HepG2 (cell line): ENCODE results near the gene CIAPIN1. TPM values are rescaled to one million over a fixed set of nuclear protein-coding genes. Genes with fewer than 3 reads are reported as not detected.

Experiments
- CSRNP2 ChIP-seq: sonication (generic); formaldehyde crosslinking; conservative IDR thresholded peaks from 2 replicates; pipeline ENCODE4 v1.8.0; 2022; ENCODE audit warnings: low read depth, missing genetic modification reagents
- EEA1 ChIP-seq: sonication (generic); formaldehyde crosslinking; IDR thresholded peaks from 2 replicates; pipeline ENCODE4 v1.5.1; 2020; ENCODE audit warnings: mild to moderate bottlenecking, missing genetic modification reagents, borderline replicate concordance
- FOXC1 ChIP-seq: sonication (generic); formaldehyde crosslinking; IDR thresholded peaks from 2 replicates; pipeline ENCODE4 v1.8.0; 2022; ENCODE audit warnings: mild to moderate bottlenecking, missing genetic modification reagents, borderline replicate concordance
- FOXO1 ChIP-seq: sonication (generic); formaldehyde crosslinking; IDR thresholded peaks from 2 replicates; pipeline ENCODE4 v1.4.0; 2020; ENCODE audit warnings: missing genetic modification reagents
- HNRNPH1 ChIP-seq: fragments of 200-400 bp; formaldehyde crosslinking; optimal IDR thresholded peaks from 2 replicates; pipeline ENCODE3; 2017; ENCODE audit warnings: mild to moderate bottlenecking, low read depth, low read length
- NONO ChIP-seq, 2 experiments: fragments of 450-650 bp in 1 of 2; sonication (generic) in 1 of 2; formaldehyde crosslinking in 1 of 2; IDR thresholded peaks in 1 of 2; conservative IDR thresholded peaks in 1 of 2; 2 replicates each; pipeline versions ENCODE4 v1.6.1 to v1.8.0; 2017 to 2022; ENCODE audit warnings: mild to moderate bottlenecking in 1 of 2, missing genetic modification reagents in 1 of 2, moderate library complexity in 1 of 2
- PAWR ChIP-seq: sonication (generic); formaldehyde crosslinking; IDR thresholded peaks from 2 replicates; pipeline ENCODE4 v1.4.0; 2020; ENCODE audit warnings: missing genetic modification reagents, mild to moderate bottlenecking, borderline replicate concordance
- SETDB1 ChIP-seq: sonication (generic); formaldehyde crosslinking; IDR thresholded peaks from 2 replicates; pipeline ENCODE4 v1.5.1; 2020; ENCODE audit warnings: missing genetic modification reagents, mild to moderate bottlenecking, borderline replicate concordance
- SNRNP70 ChIP-seq: fragments of 200-400 bp; formaldehyde crosslinking; IDR thresholded peaks from 2 replicates; pipeline ENCODE4 v1.6.1; 2017; ENCODE audit warnings: mild to moderate bottlenecking, low read depth, low read length, moderate library complexity
- SPEN ChIP-seq: sonication (generic); formaldehyde crosslinking; IDR thresholded peaks from 2 replicates; pipeline ENCODE4 v1.5.1; 2020; ENCODE audit warnings: low read depth, mild to moderate bottlenecking, missing genetic modification reagents
- TCF7L2 ChIP-seq: IDR thresholded peaks from 2 replicates; pipeline ENCODE4 v1.6.1; 2011; ENCODE audit warnings: mild to moderate bottlenecking, low read depth, low read length, moderate library complexity
- ZFP91 ChIP-seq: sonication (generic); formaldehyde crosslinking; IDR thresholded peaks from 2 replicates; pipeline ENCODE4 v1.9.0; 2022; ENCODE audit warnings: missing genetic modification reagents, mild to moderate bottlenecking, borderline replicate concordance
- ZNF180 ChIP-seq: sonication (generic); formaldehyde crosslinking; IDR thresholded peaks from 2 replicates; pipeline ENCODE4 v1.4.0; 2020; ENCODE audit warnings: low read depth, missing genetic modification reagents, borderline replicate concordance
- ZNF235 ChIP-seq: sonication (generic); formaldehyde crosslinking; IDR thresholded peaks from 2 replicates; pipeline ENCODE4 v1.8.1; 2023; ENCODE audit warnings: mild to moderate bottlenecking, missing genetic modification reagents, borderline replicate concordance
- ZNF329 ChIP-seq: sonication (generic); formaldehyde crosslinking; IDR thresholded peaks from 2 replicates; pipeline ENCODE4 v1.9.0; 2021; ENCODE audit warnings: low read depth, mild to moderate bottlenecking, missing genetic modification reagents
- ZNF383 ChIP-seq: sonication (generic); formaldehyde crosslinking; IDR thresholded peaks from 2 replicates; pipeline ENCODE4 v1.4.0; 2020; ENCODE audit warnings: missing genetic modification reagents, mild to moderate bottlenecking, borderline replicate concordance
- ZNF543 ChIP-seq: sonication (generic); formaldehyde crosslinking; IDR thresholded peaks from 2 replicates; pipeline ENCODE4 v1.4.0; 2020; ENCODE audit warnings: mild to moderate bottlenecking, missing genetic modification reagents
- ZNF598 ChIP-seq: sonication (generic); formaldehyde crosslinking; IDR thresholded peaks from 2 replicates; pipeline ENCODE4 v1.5.1; 2020; ENCODE audit warnings: mild to moderate bottlenecking, missing genetic modification reagents, borderline replicate concordance
- ZNF609 ChIP-seq: sonication (generic); formaldehyde crosslinking; IDR thresholded peaks from 2 replicates; pipeline ENCODE4 v1.4.0; 2020; ENCODE audit warnings: mild to moderate bottlenecking, missing genetic modification reagents, borderline replicate concordance
- ZNF841 ChIP-seq: sonication (generic); formaldehyde crosslinking; IDR thresholded peaks from 2 replicates; pipeline ENCODE4 v1.8.1; 2023; ENCODE audit warnings: missing genetic modification reagents, borderline replicate concordance
- polyA plus RNA-seq, 8 experiments: library from polyadenylated mRNA; depleted of rRNA in 3 of 8; stranded (reverse) in 7 of 8; unstranded in 1 of 8; fragments of >200 nt; fragmentation: Illumina TruSeq in 4 of 8; extraction: Trizol in 4 of 8; gene quantifications; 2 replicates each; pipeline versions ENCODE4 v1.2.1 to v1.2.3, GENCODE V29; 2011 to 2016; ENCODE audit warnings: low read depth in 4 of 8, missing spikeins in 1 of 8, mixed read lengths in 1 of 8; ENCODE audit not compliant: insufficient read depth in 1 of 8
- total RNA-seq, 5 experiments: library from RNA; depleted of rRNA; stranded (reverse); fragments of >200 nt; fragmentation: Illumina TruSeq; extraction: Trizol; gene quantifications; 2 replicates each; pipeline ENCODE4 v1.2.3, GENCODE V29; 2016; ENCODE audit warnings: low read depth in 1 of 5

CIAPIN1 gene
- total and polyA plus RNA-seq, 2 of the 13 experiments (the other 11 are each of a cell fraction or from before 2014, with no cell fraction given), result 69.3 to 89.7 TPM

GRCh38 chr16:57447186-57447962 is at the start of gene CIAPIN1, which contains the start of gene COQ9 (continued):
- no peak for TF ChIP-seq CSRNP2 (CRISPR knock-in tag)
- TF ChIP-seq ZNF180 (CRISPR knock-in tag), result no peak
- TF ChIP-seq EEA1 (CRISPR knock-in tag), result peak; percentile 91
- TF ChIP-seq SPEN (CRISPR knock-in tag), result peak; percentile 99
- peak; percentile 46 for TF ChIP-seq FOXO1
- TF ChIP-seq HNRNPH1, result no peak
- TF ChIP-seq ZFP91 (CRISPR knock-in tag), result peak; percentile 98
- peak; percentile 87; the same call in 1 of the 2 replicates for TF ChIP-seq ZNF598 (CRISPR knock-in tag)
- TF ChIP-seq ZNF841 (CRISPR knock-in tag), result peak; percentile 85; the same call in 1 of the 2 replicates
- TF ChIP-seq ZNF383 (CRISPR knock-in tag), result 0 out of 2 replicates have a peak, but pooled peaks have one; percentile 48
- peak; percentile 73 for TF ChIP-seq ZNF609 (CRISPR knock-in tag)
- no peak for TF ChIP-seq SETDB1 (CRISPR knock-in tag)
- peak; percentile 53; the same call in 1 of the 2 replicates for TF ChIP-seq FOXC1
- peak; percentile 90 for TF ChIP-seq ZNF543 (CRISPR knock-in tag)
- peak; percentile 98 for TF ChIP-seq ZNF235
- TF ChIP-seq ZNF329 (CRISPR knock-in tag), result 0 out of 2 replicates have a peak, but pooled peaks have one; percentile 14
- no peak for TF ChIP-seq TCF7L2
- TF ChIP-seq SNRNP70, result no peak
- no peak for TF ChIP-seq NONO (IDR thresholded peaks at IDR 0.05)
- peak; percentile 99 for TF ChIP-seq NONO (CRISPR knock-in tag; conservative IDR thresholded peaks at IDR 0.05)
- TF ChIP-seq PAWR, result peak; percentile 99; the same call in 1 of the 2 replicates
